HG02623 (cell line): ENCODE results near the gene KIF26B.

Experiments used
- ATAC-seq: cut with Tn5 transposase; IDR thresholded peaks from one replicate; pipeline ENCODE4 v1.9.1; 2021; ENCODE audit warnings: moderate library complexity; ENCODE audit not compliant: unreplicated experiment

KIF26B gene

DNA sequence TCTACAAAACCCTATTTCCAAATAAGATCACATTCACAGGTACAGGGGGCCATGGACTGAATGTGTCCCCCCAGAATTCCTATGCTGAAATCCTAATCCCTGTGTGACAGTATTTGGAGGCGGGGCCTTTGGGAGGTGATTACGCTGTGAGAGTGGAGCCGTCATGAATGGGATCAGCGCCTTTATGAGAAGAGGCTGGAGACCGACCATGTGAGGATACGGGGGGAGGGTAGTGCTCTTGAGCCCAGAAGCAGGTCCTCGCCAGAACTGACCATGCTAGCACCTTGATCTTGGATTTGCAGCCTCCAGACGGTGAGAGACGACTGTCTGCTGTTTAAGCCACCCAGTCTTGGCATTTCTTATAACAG, 23.8 kb upstream of the KIF26B start:
- ATAC-seq, result no peak

DNA sequence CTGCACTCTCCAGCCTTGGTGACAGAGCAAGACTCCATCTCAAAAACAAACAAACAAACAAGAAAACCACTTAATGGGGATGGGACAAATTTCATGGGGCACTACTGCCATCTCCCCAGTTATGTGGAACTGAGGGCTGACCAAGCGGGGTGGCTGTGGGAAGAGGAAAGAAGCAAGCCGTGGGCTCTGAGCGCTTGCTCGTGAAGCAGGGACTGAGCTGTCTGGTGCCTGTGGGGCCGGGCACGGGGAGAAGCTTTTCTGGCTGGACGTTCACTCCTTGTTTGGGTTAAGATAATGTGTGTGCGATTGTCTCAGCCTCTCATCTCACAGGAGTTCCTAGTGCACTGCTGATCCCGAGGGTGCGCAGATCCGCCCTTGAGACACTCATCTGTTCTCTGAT, 22.0 kb upstream of the KIF26B start:
- ATAC-seq, result no peak

DNA sequence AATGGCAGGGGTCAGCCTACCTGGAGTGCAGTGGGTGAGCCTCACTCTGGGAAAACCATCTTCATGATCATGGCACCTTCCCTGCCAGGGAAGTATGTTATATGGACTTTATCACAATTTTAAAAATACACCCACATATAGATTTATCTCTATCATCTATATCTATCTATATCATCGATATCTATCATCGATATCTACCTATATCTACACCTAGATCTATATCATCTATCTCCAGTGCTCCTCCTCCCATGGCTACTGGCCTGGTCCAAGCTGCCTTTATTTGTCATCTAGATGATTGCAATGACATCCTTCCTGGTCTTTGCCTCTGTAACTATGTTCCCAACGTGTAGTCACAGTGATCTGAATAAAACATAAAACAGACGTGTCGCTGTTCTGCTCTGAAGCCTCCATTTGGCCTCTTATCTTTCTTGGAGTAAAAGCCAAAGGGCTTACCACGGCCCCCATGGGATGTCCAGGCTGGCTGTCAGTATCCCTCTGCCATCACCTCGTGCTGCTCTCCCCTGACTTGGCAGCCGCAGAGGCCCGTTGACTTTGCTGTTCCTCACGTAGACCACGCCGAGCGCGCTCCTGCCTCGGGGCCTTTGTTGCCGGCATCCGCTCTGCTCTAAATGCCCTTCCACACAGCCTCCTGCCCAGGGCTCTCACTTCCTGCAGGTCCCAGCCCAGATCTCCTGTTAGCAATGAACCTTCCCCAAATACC, 20.6 kb upstream of the KIF26B start:
- no peak for ATAC-seq

DNA sequence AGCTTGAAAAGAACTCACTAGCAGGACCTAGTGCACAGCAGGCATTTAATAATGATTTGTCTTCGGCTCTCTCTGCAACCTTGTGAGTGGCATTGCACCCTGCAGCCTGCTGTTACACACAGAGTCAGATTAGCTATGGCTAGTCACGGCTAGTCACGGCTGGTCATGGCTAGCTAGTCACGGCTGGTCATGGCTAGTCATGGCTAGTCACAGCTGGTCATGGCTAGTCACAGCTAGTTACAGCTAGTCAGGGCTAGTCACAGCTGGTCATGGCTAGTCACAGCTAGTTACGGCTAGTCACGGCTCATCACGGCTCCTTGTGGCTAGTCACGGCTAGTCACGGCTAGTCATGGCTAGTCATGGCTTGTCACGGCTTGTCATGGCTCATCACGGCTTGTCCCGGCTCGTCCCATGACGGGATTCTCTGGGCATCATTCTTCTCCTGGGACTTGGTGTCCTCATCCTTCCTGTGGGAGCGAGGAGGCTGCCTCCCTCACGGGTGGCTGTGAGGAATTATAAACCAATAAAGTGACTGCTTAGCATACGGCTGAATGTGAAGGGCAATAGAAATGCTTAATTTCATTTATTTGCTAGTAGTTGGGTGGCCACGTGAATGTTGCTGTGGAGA, 12.5 kb upstream of the KIF26B start:
- ATAC-seq, result no peak

DNA sequence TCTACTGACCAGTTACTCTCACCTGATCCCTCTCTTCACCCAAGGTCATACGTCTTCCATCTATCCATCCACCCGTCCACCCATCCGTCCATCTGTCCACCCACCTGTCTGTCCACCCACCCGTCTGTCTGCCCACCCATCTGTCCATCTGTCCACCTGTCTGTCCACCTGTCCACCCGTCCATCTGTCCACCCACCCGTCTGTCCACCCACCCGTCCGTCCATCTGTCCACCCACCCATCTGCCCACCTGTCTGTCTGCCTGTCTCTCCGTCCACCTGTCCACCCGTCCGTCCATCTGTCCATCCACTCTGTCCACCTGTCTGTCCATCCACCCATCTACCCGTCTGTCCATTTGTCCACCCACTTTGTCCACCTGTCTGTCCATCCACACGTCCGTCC, 11.8 kb upstream of the KIF26B start:
- ATAC-seq, result no peak

DNA sequence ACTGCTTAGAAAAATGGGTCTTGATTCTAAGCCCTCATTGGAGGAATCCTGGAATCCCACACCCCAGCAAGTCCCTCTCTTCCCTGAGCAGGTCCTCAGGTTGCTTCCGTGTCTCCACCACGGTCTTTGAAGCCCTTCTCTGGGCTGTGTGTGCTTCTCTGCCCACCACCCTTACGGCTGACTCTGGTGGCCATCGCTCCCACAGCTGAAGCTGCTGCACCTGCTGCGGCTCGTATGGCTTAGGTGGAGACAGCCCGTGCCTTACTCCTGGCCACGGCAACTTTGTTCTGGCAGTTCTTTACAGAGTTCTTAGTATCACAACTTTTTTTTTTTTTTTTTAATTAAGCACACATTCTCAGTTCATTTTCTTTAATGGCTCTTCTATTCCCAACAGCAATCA, 10.9 kb upstream of the KIF26B start:
- ATAC-seq, result no peak

DNA sequence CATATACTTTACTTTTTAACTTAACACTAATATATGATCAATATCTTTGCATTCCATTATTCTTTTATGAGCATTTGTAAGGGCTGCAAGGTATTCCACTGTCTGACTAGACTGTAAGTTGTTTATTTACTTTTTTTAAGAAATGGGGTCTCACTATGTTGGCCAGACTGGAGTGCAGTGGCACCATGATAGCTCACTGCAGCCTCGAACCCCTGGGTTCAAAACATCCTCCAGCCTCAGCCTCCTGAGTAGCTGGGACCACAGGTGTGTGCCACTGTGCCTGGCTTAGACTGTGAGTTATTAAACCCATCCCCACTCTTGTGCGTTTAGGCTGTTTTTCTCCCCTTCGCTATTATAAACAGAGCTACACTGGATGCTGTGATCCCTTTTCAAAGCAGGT, 6.7 kb upstream of the KIF26B start:
- ATAC-seq, result no peak

DNA sequence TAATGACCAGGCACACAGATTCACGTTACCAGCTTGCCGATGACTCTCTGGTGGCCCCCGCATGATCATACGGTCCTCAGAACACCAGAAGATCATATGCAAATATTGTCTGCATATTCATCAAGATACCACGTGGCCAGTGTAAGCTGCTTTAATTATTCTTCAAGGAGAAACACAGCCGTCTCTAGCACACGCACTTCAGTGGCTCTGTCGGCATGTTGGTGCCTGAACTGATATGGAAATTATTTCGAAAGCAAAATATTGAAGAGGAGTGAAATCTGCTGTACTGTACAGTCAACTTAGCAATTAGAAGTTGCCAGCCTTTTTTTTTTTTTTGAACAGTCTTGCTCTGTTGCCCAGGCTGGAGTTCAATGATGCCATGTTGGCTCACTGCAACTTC, 5.9 kb upstream of the KIF26B start:
- no peak for ATAC-seq

DNA sequence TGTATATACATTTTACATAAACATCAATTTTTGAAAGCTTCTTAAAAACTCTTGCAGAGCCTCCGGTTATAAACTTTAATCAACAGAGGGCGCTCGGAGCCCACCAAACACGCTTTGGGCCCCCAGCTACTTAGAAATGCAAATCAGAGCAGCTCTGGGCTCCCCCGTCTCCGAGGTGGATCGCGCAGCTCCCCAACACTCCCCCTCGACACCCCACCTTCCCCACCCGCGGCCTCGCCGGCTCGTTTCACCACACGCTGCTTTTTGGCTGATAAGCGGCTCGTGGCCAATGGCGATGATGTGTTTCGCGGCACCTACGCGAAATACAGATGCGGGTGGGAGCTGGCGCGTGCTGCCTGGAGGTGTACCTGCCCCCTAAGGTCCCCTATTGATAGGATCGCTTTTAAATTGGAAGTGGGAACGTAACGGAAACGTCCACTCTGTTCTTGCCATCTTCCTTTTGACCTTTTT, 1.7 kb upstream of the KIF26B start:
- ATAC-seq, result no peak

DNA sequence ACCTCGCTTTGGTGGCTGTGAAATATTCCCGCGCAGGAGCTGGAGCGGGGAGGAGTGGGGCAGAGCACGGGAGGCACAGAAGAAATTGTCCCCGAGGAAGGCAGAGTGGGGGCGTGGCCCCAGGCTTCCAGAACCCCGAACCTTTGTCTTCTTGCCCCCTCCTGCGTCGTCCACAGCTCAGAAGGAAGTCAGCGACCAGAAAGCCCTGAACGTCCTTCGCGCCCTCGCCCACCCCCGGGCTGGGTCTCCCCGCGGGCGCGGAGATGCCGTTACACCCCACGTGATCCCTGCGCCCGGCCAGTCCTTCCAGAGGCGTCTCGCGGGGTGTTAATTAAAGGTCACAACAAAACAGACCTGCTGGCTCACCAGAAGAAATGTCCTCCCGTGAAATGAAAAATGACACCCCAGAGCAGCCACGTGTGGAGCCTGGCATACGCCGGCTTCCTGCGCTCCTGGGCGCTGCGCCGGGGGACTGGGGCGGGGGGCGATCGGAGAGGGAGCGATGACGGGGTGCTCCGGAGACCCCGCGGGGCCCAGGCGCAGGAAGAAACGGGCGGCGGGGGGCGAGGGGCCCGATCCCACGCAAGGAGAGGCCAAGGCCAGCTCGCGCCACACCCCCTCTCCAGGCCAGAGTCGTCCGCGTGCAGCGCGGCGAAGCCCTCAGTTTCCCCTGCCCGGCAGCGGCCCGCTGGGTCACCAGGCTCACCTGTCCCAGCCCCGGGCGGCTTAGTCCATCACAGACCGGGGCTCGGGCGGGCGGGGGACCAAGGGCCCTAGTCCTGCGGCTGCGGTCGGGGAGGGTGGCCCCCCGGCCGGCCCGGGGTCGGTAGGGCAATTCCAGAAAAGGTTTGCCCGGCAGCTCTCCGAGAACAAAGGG, 995 bp upstream of the KIF26B start:
- no peak for ATAC-seq

DNA sequence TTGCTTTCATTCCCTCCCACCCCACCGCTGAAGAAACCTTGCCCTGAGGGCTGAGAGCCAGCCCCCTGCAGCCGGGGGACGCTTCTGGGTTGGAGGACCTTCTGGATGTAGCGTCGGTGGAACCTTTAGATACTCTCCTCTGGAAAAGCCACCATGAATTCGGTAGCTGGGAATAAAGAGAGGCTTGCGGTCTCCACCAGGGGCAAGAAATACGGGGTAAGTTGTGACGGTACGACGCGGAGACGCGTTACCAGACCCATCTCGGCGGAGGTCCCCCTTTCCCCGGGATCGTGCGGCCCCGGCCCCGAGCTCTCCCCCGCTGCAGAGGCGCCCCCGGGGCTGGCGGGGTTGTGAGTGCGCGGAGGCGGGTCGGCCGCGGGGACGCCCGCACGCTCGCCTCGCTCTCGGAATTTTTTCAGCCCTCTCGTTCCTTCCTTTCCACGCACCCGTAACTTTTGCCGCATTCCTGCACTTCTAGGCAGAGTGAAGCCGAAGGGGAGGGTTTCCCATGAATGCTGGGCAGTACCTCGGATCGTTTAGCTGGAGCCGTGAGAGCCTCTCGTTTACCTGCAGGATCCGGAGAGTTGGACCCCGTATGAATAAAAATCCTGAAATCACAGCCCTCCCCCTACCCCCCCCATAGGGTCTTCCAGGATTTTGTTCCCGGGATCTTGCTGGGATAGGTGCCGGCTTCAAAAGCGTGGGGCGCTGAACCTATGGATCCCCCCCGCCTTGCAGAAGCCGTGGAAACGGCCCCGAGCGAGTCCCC, 671 bp downstream of the KIF26B start:
- ATAC-seq, result no peak

DNA sequence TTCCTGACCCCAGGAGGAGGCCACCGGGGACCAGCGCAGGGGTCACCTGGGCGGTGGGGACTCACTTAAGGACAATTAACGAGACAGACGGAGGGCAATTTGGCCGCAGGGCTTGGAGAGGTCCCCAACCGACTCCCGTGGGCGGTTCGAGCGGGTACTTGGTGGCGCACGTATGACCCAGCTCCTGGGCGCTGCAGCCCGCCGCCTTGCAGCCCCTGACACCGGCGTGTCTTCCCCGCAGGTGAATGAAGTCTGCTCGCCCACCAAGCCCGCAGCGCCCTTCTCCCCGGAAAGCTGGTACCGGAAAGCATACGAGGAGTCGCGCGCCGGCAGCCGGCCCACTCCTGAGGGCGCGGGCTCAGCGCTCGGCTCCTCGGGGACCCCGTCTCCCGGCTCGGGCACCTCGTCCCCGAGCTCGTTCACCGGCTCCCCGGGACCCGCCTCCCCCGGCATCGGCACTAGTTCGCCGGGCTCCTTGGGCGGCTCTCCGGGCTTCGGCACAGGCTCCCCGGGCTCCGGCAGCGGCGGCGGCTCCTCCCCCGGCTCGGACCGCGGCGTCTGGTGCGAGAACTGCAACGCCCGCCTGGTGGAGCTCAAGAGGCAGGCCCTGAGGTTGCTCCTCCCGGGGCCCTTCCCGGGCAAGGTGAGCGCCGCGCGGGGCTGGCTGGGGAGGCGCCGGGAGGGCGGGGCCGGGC, 1.4 kb downstream of the KIF26B start:
- peak; percentile 85 for ATAC-seq

DNA sequence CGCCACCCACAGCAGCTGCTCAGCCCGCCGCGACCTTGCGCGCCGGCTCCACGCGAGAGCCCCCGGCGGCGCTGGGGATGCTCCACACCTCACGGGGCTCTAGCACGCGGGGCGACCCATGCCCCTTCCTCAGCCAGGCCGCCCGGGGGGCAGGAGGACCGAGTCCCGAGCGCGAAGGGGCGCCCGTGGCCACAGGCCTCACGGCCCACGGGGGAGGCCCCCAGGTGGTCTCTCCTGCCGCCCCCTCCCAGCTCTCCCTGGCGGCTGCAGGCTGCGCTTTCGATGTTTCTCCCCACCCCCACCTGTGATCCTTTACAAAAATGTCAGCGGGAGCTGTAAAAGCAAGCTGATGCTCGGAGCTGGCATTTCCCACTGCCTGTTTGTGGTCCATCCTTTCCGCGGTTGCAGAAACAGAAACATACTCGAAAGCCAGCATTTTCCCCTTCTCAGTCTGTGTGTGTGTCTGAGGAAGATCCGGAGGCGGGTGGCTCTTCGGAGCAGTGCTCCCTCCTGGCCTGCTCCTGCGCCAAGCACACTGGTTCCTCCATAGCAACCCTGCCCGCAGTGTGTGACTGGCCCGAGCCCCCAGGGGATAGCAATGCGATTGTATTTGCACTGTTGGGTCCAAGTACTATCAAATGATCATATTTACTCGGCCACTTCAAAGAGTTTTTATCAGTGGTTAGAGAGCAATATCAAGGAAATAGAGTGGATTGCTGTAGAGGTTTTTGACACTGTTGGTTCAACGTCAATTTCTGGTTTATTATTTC, 2.1 kb downstream of the KIF26B start:
- ATAC-seq, result no peak

DNA sequence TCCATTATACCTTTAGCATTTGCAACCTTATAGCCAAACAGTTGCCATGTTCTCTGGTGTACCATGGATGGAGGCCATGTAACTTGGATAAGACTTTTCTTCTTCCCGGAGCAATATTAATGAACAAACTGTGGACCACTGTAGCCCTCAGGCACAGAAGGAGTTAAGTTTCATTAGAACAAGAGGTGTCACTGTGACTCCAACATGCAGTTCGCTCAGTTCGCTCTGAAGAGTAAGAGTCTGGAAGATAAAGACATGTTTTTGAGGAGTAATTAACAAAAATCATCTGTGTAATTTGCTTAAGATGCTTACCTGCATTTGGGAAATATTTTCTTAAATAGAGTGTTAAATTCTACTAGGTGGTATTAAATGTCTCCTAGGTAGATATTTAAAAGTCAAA, 4.1 kb downstream of the KIF26B start:
- no peak for ATAC-seq

DNA sequence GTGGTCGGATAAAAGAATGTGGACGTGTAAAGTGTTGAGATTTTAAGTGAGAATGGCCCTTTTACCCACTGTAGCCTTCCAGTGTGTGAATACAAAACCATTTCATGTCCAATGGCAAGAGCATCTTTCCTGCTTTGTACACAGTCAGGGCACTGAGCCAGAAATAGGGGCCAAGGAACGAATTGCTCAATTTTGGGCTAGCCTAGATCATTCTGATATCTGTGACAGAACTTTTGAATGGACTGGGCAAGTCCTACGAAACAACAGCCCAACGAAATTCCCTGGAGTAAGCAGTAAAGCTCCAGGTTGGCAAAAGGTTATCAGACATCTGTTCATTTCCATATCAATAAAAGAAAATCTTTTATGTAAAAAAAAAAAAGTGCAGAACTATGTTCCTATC, 5.5 kb downstream of the KIF26B start:
- ATAC-seq, result no peak

DNA sequence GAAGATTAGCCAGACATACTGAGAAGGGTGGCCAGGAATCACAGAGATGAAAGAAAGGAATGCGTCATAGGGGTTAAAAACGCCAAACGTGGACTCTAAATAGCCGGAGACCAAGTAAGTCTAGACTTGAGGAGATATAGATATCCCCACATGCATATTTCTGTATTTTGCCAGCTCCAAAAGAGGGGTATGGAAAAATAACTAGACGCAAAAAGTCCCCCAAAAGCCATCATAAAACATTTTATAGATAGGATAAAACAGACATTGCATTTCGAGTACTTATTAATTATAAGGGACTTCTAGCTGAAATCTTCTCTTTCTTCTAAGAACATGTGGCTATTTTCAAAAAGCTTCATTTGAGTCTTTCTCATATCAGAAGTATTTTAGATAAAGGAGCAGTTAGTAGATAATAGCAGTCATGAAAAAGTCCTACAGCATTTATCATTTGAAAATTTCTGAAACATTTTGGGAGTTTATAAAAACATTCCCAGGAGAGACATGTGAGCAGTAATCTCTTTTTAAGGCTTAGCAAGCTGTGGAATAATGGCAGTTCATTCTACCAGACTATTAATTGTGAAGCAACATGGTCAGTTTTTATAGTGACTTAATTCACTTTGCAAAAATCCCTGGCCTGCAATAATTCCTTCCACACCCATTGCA, 6.1 kb downstream of the KIF26B start:
- ATAC-seq, result no peak

DNA sequence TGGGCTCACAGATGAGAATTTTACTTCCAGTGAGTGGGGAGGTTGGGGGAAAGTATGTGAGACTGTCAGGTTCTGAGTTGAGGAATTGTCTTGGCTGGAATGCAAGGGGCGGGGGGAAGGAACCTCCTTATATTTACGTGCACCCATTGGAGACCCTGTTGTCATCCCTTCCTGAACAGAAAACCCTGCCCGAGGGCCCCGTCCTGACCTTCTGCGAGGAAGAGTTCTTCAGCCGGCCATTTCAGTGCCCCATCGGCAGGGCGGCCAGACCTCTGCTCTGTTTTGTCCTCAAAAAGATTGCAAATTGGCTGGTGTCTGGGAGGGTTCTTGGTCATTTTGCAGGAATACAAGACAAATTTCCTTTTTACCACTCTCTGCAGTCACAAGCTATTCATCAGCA, 7.1 kb downstream of the KIF26B start:
- ATAC-seq, result no peak

DNA sequence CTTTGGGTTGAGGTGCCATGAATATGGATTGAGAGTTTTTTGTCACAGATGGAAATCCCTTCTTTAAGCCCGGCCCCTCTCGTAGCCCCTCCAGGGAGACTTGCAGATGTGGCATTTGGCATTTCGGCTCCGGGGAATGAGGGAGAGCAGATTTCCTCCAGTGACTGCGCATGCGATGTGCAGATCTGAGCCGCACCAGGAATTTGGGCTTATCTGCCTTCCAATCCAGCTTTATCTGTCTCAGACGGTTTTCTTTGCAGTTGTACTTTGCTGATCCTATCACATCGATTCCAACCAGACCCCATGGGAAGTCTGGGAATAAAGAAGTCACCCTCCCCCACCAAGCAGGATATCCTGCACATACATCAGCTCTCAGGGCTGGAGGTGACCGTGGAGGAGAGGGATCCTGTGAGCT, 11.7 kb downstream of the KIF26B start:
- no peak for ATAC-seq

DNA sequence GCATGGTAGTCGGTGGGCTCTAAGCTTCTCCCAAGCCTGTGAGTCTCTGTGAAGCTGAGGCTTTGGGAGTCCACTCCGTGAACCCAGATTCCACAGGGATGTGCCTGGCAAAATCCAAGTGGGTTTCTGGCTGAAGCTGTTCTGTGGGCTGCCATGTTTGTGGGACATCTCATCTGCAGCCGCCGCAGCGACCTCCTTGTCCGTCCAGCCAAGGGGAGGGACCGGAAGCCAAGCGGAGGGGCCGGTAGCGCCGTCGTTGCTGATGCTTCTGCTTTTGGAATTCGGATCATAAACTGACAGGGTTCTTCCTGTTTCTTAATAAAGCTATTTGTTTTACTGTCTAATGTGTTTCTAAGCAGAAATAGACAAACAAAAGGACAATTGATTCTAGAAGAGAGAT, 13.3 kb downstream of the KIF26B start:
- ATAC-seq, result no peak
